HG02840 (cell line): ENCODE data around the gene TOR4A.

Experiments
- ATAC-seq: cut with Tn5 transposase; IDR thresholded peaks from one replicate; pipeline ENCODE4 v1.9.1; 2021; ENCODE audit warnings: mild to moderate bottlenecking, moderate library complexity, moderate number of reproducible peaks; ENCODE audit not compliant: unreplicated experiment, low FRiP score

The TOR4A gene

DNA sequence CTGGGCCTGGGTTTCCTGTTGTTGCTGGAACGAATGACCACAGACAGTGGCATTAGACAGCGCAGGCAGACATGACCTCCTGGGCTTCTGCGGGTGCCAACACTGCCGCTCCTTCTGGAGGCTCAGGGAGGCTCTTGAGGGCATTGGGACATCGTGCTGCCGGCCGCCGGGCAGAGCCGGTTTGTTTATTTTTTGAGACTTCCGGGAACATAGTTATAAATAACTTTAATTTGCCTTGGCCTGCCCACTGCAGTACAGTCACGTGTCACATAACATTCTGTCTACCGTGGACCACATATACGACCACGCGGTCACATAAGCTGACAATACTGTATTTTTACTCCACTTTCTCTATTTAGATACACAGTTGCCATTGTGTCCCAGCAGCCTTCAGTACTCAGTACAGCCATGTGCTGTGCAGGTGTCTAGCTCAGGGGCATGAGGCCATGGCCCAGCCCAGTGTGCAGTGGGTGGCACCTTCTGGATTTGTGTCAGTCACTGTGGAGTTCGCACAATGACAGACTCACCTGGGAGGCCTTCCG, 8.2 kb upstream of the TOR4A start:
- no peak for ATAC-seq

DNA sequence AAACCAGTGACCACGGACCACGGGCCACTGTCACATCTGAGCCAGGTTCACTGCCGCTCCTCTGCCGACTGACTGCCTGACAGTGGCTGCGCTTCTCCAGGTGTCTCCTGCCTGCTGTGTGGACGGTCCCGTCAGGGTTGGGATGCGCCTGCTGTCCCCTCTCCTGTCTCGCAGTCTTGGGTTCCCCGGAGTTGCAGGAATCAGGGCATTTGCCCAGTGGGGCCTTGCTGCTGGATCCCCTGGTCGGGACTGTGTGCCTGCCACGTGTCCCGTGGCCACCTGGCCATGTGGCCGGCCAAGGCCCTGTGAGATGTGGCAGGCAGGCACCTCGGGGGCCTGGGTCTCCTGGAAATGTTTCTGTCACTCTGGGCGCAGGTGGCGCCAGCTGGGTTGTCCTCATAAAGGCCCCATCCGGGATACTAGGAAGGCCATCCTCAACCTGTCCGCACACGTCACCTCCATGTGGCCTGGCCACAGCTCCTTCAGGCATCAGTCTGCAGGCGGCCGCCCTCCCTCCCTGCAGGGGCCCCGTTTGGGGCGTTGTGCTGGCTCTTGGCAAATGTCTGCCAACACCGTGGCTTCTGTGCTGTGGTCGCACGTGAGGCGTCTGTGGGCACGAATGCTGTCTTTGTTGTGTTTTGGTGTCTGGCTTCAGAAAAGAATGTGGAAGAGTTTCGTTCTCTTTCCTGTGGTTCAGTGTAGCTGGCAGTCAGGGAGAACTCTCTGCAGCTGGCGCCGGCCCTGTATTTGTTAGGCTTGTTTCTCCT, 6.4 kb upstream of the TOR4A start:
- no peak for ATAC-seq

DNA sequence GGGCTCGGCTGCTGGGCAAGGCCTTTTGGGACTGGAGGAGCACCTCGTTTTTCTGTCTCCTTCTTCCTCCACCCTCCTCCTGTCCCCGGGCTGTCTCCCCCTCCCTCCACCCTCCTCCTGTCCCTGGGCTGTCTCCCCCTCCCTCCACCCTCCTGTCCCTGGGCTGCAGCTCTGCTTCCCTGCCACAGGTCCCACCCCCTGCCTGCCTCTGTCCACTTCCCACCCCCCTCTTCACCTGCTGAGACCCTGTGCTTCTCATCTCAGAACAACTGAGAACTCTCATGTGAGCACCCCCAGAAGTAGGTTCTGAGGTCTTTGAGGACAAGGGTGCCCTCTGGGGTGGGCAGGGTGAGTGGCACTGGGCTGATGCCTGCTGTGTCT, 5.8 kb upstream of the TOR4A start:
- no peak for ATAC-seq

DNA sequence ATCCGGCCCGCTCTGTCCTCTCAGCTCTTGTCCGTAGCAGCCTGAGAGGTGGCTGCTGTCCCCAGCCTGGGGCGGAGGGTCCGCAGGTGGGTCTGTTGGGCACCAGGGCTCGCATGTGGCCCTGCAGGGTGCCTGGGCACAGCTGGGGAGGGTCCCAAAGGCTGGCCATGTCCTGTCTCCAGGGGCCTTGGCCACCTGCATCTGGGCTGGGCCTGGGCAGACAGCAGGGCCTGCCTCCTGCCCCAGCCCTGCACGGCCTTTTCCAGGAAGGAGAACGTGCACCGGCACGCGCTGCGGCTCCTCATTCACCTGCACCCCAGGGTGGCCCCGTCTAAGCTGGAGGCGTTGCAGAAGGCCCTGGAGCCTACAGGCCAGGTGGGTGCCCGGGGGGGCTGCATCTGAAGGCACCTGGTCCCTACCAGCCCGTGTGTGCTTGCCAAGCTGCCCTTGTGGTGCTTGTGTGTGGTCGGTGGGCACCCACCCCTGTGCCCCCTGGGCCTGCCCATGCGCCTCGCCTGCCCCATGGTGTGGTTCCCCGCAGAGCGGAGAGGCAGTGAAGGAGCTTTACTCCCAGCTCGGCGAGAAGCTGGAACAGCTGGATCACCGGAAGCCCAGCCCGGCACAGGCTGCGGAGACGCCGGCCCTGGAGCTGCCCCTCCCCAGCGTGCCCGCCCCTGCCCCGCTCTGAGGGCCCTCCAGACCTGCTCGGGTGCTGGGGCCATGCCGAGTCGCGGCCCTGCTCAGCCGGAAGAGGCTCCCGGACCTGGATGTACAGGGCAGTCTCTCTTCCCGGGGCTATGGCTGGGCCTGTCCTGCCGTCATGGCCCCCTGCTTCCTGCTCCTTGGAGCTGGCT, 5.1 kb upstream of the TOR4A start:
- ATAC-seq = no peak

DNA sequence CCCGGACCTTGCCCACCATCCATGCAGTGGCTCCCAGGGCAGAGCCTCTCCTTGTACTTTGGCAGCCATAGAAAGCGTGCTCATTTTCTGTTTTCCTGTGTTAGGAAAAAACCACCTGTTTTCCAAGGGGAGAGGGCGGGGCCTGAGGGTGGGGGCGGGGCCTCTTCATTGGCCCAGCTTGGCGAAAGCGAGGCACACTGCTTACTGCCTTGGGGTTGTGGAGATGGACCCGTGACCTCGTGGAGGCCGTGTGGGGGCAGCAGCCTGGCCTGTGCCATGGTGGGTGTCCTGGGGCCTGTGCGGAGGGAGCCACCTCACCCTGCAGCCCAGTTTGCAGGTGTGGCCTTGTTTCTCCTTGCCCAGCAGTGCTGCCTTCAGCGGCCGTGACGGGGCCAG, 4.4 kb upstream of the TOR4A start:
- ATAC-seq = no peak

DNA sequence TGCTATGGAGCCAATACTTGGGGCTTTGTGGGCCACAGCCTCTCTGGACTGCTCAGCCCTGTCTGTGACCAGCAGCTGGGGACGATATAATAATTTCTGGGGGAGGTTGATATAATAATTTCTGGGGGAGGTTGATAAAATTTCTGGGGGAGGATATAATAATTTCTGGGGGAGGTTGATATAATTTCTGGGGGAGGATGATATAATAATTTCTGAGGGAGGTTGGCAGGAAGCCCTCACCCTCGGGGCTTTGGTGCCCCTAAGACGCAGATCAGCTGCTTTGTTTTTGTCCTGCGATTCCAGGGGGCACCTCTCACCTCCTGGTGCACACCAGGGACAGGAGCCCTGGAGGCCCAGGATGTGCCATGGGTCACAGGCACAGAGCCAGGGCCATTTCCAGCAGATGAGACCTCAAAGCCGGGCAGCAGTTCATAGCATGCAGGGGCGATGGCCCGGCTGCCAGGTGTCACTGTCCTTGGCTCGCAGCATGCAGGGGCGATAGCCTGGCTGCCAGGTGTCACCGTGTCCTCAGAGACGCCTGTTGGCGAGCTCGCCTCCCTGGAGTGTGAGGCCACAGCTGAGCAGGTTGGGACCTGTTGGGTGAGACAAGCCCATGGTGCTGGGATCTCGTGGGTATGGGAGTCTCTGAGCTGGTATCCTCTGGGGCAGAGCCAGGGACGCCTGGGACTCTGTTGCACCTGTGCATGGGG, 3.8 kb upstream of the TOR4A start:
- ATAC-seq = no peak

DNA sequence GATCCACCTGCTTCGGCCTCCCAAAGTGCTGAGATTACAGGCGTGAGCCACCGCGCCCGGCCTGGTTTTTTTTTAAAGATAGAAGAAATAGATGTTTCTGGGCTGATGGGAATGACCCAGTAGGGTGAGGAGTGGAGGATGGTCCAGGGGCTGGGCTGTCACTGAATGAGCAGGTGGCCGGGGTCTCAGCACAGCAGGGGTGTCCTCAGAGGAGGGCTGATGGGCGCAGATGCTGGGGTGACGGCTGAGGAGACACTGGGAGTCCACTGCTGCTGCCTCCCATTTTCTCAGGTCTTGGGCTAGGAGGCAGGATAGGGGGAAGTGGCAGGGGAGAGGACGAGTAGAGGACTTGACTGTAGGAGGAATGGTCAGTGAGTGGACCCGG, 2.3 kb upstream of the TOR4A start:
- no peak for ATAC-seq

DNA sequence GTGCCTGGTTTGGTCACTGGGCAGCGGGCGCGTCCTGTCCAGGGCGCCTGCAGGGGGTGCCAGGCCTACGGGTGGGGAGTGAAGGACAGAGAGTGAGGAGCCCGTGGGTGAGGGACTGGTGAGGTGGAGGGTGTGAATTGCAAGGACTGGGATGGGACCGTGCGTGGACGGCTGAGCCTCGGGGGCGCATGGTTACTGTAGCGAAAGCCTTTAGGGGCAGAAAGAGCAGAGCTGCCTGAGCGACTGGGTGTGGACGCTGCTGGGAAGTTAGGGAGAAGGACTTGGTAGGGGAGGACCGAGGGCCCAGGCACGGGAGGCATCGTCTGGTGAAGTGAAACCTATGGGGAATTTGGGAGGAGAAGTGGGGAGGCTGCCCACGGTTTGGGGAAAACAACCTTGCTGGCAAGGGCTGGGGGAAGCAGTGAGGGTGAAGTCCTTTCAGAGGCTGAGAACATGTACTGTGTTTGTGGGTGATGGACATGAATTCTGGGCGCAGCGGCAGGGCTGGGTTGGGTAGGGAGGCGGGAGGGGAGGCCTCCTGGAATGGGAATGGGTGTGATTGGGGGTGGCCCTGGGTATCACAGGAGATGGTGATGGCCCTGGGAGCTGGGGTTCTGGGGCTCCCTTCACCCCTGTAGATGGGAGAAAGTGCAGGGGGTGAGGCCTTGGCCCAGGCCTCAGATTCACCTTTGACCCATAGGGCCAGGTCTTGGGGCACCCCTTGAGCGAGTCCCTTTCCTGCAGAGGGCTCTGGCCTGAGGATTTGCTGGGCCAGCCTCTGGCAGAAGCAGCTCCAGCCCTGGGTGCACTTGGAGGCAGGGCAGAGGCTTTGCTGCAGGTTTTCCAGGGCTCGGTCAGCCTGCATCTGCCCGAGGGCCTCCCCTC, 1.7 kb upstream of the TOR4A start:
- no peak for ATAC-seq

DNA sequence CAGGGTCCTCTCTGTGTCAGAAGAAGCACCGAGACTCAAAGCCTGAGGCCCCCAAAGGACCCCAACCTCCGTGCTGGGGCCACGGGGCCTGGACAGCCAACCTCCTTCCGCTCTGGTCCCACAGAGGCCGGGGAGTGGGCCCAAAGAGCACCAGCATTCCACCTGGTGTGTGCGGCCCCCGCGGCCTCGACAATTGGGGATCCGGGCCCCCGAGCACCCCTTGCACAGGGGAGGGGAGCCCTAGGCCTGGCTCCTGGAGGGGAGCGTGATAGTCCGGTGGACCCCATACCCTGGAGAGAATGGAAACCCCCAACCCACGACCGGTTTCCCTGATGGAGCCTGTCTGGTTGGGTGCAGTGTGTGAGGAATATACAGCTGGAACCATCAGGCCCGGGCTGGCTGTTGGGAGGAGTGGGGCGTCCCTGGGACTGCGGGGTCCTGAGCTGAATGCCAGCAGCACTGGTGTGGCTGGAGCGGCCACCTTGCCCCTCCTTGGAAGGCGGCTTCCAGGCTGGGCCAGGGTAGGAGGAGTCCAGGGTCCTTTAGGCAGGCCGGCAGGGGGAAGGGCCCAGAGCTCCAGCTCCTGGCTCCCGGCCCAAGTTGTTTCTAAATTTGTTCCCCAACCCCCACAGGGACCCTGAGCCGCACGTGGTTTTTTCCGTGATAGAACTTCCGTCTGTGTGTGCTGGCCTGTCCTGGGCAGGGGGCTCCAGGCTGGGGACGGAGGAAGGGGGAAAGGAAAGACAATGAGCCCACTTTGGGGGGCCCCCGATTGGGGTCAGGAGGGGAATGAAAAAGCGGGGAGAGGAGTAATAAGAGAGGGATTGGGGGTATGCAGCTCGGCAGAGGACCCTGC, 825 bp upstream of the TOR4A start:
- ATAC-seq = no peak

DNA sequence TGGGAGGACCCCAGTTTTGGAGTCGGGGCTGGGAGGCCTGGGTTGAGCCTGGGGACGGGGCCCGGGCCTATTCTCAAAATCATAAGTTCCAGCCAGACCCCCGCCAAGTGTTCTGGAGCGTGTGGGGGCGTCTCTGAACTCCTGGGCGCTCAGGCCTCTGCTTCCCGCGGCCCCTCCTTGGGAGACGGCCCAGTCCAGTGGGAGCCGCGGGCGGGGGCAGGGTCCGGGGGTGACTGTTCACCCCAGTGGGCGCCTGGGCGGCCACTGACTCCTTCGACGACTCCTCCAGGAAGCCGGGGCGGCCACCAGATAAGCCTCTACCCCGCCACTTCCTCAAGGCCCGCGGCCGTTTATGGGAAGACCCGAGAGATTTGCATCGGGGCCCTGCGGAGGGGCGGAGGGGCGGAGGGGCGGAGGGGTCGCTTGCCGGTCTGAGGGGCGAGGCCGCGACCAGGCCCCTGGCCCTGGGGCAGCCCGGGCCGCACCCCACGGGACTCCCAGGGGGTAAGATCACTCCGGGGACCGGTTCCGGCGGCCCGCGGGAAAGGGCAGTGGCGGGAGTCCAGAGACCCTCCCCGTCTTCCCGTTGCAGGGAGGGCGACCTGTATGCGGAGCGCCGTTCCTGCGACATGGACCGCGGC, 655 bp downstream of the TOR4A start:
- no peak for ATAC-seq

DNA sequence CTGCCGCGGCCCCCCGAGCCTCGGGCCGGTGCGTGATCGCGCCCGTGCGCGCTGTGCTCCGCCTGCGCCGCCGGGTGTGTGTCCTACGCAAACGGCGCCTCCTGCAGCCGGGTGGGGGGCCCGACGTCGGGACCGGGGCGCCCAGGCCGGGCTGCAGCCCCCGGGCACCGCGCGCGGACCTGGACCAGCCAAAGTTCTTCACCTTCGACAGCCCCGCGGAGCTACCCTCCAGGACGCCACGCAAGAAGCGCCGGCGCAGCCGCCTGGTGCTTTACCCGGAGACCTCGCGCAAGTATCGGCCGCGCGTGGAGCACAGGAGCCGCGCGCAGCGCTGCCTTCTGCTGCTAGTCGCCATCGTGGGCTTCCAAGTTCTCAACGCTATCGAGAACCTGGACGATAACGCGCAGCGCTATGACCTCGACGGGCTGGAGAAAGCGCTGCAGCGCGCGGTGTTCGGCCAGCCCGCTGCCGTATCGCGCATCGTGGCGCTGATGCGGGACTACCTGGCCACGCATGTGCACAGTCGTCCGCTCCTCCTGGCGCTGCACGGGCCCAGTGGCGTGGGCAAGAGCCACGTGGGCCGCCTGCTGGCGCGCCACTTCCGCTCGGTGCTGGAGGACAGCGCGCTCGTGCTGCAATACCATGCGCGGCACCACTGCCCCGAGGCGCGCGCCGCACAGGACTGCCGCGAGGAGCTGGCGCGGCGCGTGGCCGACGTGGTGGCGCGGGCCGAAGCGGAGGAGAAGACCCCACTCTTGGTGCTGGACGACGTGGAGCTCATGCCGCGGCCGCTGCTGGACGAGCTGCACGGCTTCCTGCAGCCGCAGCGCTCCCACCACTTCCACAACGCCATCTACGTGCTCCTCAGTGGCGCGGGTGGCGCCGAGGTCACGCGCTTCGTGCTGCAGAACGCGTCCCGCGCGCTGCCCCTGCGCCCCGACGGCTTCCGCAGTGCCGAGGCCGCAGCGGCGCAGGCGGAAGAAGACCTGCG, 1.5 kb downstream of the TOR4A start:
- no peak for ATAC-seq

DNA sequence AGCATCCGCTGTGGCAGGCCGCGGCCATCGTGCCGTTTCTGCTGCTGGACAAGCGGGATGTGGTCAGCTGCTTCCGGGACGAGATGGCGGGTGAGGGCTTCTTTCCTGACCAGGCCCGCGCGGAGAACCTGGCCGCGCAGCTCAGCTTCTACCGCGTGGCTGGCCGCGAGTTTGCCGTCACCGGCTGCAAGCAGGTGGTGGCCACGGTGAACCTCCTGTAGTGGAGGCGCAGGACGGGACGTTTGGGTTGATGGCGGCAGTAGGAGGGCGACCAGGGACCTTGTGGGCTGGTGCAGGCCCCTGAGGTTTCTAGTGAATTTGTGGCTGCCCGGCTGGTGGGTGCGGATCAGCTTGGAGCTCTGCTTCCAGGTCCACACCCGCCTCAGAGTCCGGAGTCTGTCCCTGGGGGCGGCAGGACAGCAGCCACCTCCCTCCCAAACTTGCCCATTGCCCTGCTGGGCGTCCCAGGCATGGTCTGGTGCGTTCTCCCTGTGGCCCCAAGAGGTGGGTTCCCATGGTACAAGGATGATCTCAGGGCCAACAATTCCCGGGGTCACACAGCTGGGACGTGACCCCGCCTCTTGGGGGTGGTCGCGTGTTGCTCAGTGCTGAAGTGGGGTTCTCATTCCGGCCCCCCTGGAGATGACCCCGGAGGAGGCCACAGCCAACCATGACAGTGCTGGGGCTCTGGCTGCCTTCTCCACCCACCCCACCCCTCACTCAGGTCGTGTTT, 2.4 kb downstream of the TOR4A start:
- ATAC-seq = no peak

DNA sequence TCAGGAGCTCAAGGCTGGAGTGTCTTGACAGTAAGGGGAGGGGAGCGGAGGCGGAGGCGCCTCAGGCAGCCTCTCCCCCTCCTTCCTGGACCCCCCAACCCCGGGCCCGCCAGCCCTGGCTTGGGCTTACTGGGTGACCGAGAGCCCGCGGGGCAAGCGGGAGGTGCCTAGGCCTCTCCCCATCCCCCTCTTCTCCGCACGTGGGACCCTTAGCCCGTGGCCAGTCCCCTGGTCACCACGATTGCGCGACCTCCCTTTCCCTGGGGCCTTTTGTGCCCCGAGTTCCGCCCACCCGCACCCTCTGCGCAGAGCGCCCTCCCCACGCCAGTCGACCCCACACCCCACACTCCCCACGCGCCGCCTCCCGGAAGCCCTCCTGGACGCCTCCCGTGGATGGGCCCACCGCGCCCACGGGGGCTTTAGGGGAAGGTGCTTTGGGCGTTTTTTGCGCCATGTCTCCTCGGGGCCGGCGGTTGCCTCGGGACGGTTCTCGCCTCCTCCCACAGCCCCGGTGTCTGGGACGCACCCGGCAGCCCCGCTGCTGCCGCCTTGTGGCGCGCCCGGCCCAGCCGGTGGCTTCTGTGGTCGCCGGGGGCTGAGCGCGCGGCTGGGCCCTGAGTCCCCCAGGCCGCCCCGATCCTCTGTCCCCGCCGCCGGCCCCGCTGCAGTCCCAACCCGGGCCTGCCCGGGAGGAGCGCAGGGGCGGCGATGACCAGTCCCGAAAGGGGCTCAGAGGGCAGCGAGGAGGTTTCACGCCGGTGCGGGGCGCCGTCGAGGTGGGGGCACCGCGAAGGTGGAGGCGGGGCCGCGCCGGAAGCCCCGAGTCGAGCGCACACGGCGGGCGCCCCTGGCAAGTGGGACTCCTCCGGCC, 3.2 kb downstream of the TOR4A start:
- ATAC-seq = no peak

DNA sequence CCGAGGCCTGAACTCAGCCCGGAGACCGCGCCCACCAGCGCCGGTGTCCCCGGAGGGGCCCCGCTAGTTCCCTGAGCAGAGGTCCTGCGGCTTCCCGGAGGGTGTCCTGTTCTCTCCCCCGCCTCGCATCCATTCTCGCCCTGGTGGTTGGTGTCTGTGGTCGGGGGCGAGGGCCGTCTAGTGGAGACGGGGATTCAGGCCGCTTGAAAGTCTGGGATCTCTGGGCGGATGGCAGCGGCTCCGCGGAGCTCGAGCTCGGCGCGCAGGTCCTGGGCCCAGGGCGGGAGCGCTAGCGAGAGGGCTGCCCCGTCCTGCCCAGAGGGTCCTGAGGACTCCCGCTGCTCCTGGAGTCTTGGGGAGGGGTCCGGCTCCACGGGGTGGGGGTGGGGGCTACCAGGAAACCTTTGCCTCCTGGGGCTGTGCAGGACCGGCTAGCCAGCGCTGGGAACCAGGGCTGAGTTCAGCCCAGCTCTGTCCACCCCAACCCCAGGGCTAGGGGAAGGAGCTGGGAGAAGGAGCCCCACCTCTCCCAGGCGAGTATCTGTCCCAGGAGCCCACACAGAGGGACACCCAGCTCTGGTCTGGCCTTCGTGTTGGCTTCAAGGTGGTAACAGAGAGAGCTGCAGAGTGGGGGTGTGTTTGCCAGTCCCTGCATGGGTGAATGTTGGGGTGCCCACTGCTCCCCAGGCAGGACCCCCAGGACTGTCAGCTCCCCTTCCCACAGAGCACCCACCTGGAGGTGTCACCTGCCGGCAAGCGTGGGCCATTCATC, 4.0 kb downstream of the TOR4A start:
- no peak for ATAC-seq

DNA sequence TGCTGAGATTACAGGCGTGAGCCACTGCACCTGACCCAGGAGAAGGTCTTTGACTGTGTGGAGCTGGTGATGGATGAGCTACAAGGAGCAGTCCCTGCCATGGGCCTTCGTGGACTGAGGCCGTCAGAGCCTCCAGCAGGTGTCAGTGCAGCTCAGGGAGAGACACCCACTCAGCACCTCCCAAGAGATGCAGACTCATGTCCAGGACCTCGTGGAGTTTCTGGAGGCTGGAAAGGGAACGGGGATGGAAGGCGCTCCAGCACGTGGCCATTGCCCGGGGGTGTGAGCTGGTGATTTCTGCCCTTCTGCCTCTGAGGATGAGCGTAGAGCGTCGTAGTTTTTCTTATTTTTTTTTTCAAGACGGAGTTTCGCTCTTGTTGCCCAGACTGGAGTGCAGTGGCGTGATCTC, 9.5 kb downstream of the TOR4A start:
- no peak for ATAC-seq
